Activated CD4-positive, alpha-beta T cell treated with anti-CD3 and anti-CD28 coated beads for 36 hours (primary cell): ENCODE results near the gene RPS6KL1. TPM values are rescaled to one million over a fixed set of nuclear protein-coding genes. Genes with fewer than 3 reads are reported as not detected.

Experiments
- ATAC-seq: fragments of 200-7000 bp; cut with Tn5 transposase; one replicate; pipeline ENCODE4 v1.10.0; 2021; ENCODE audit warnings: mild to moderate bottlenecking, moderate library complexity
- CTCF ChIA-PET: fragments of 350-600 bp; sonication (Branson Sonifier 250); formaldehyde crosslinking; loops from one replicate; lab custom pipeline; 2021; ENCODE audit warnings: antibody characterized with exemption; lab: Charles Lee
- POLR2A ChIA-PET: fragments of 350-600 bp; sonication (Branson Sonifier 250); formaldehyde crosslinking; loops from one replicate; lab custom pipeline; 2021; ENCODE audit warnings: antibody characterized with exemption, inconsistent platforms; lab: Charles Lee
- DNase-seq: peaks from one replicate; pipeline ENCODE4 v3.0.0-alpha.2; 2020
- H3K27ac Mint-ChIP-seq: one replicate; pipeline ENCODE4 v1.8.0; 2021; ENCODE audit warnings: mixed read lengths
- H3K27me3 Mint-ChIP-seq: one replicate; pipeline ENCODE4 v1.8.0; 2021; ENCODE audit warnings: mixed read lengths
- H3K36me3 Mint-ChIP-seq: one replicate; pipeline ENCODE4 v1.8.0; 2021; ENCODE audit warnings: low read depth, mixed read lengths
- H3K4me1 Mint-ChIP-seq: one replicate; pipeline ENCODE4 v1.8.0; 2021; ENCODE audit warnings: mixed read lengths
- H3K4me3 Mint-ChIP-seq: one replicate; pipeline ENCODE4 v1.8.0; 2021; ENCODE audit warnings: mild to moderate bottlenecking, moderate library complexity, mixed read lengths
- H3K9me3 Mint-ChIP-seq: one replicate; pipeline ENCODE4 v1.8.0; 2021; ENCODE audit warnings: low read depth, mixed read lengths
- intact Hi-C, 2 experiments: fragments of 100-400 bp; cut with DNase I in 1 of 2; cut with micrococcal nuclease in 1 of 2; formaldehyde crosslinking; loops; one replicate each; pipeline versions ENCODE4 v1.14.2 to v1.15.1; 2022 to 2024; cut with DNase I, micrococcal nuclease
- total RNA-seq, 2 experiments: library from RNA; stranded (reverse); gene quantifications; one replicate each; pipeline ENCODE4 v1.2.3, GENCODE V29; 2021

The RPS6KL1 gene
- total RNA-seq, 2 experiments from 2014 or later = 5.6 to 6.0 TPM

GRCh38 chr14:74920281-74920680, 2.8 kb downstream of the RPS6KL1 start:
- ChIA-PET CTCF (interaction anchor here (1.1 to 1.5 kb wide), 3 partner anchors 12 to 26 kb away, joined by 3 to 6 read pairs (median 4); no protein-coding TSS in a partner anchor), POLR2A (interaction anchor here (1.4 kb wide), 1 partner anchor 13 kb away, joined by 4 read pairs; no protein-coding TSS in a partner anchor)
- DNase-seq (no peak), ATAC-seq (no peak)
- Mint-ChIP-seq H3K4me3 (no peak overlapping the region), H3K4me1 (peaks cover 10% of the 10 kb centered on the region), H3K27me3 (peaks cover 3% of the 10 kb centered on the region), H3K36me3 (no peaks in the 10 kb centered on the region), H3K9me3 (no peaks in the 10 kb centered on the region), H3K27ac (no peak overlapping the region)
- intact Hi-C loops = no loop called here

- CTCF ChIA-PET = interaction anchor here (1.5 kb wide), 1 partner anchor 26 kb away, joined by 4 read pairs; no protein-coding TSS in a partner anchor
These were observed 3.5 kb downstream of the RPS6KL1 start for GRCh38 chr14:74919421-74920165.

GRCh38 chr14:74918380-74918779, 4.7 kb downstream of the RPS6KL1 start:
- ChIA-PET POLR2A (no interaction called here), CTCF (interaction anchor here (0.9 kb wide), 1 partner anchor 14 kb away, joined by 3 read pairs; no protein-coding TSS in a partner anchor)
- intact Hi-C loops = no loop called here
- no peak overlapping the region for H3K27ac Mint-ChIP-seq
- ATAC-seq (no peak), DNase-seq (no peak)
- H3K4me1 Mint-ChIP-seq = peaks cover 7% of the 10 kb centered on the region
- H3K9me3 Mint-ChIP-seq = no peaks in the 10 kb centered on the region
- H3K27me3 Mint-ChIP-seq = no peaks in the 10 kb centered on the region
- no peaks in the 10 kb centered on the region for H3K36me3 Mint-ChIP-seq
- no peak overlapping the region for H3K4me3 Mint-ChIP-seq

More at GRCh38 chr14:74919421-74920165, 3.5 kb downstream of the RPS6KL1 start:
- no peak for DNase-seq
- no peaks in the 10 kb centered on the region for H3K36me3 Mint-ChIP-seq
- peaks cover 10% of the 10 kb centered on the region for H3K4me1 Mint-ChIP-seq
- POLR2A ChIA-PET = no interaction called here
- ATAC-seq = no peak
- no peaks in the 10 kb centered on the region for H3K9me3 Mint-ChIP-seq
- H3K27me3 Mint-ChIP-seq = peaks cover 3% of the 10 kb centered on the region
- H3K27ac Mint-ChIP-seq = no peak overlapping the region
- no peak overlapping the region for H3K4me3 Mint-ChIP-seq
- intact Hi-C loops = no loop called here

- H3K4me1 Mint-ChIP-seq = peaks cover 7% of the 10 kb centered on the region
- H3K36me3 Mint-ChIP-seq = no peaks in the 10 kb centered on the region
- H3K27ac Mint-ChIP-seq = no peak overlapping the region
- ChIA-PET POLR2A (no interaction called here), CTCF (interaction anchor here (0.7 to 0.9 kb wide), 3 partner anchors 12 to 110 kb away, joined by 3 read pairs; no protein-coding TSS in a partner anchor)
- DNase-seq = no peak
- intact Hi-C loops = no loop called here
- H3K9me3 Mint-ChIP-seq = no peaks in the 10 kb centered on the region
- H3K27me3 Mint-ChIP-seq = no peaks in the 10 kb centered on the region
- ATAC-seq = no peak
- H3K4me3 Mint-ChIP-seq = no peak overlapping the region
These were observed 5.4 kb downstream of the RPS6KL1 start for GRCh38 chr14:74917646-74918081.

- Mint-ChIP-seq H3K4me3 (no peak overlapping the region), H3K27ac (no peak overlapping the region), H3K9me3 (no peaks in the 10 kb centered on the region), H3K4me1 (peaks cover 3% of the 10 kb centered on the region), H3K36me3 (no peaks in the 10 kb centered on the region), H3K27me3 (no peaks in the 10 kb centered on the region)
- POLR2A ChIA-PET = no interaction called here
- intact Hi-C loops = no loop called here
- DNase-seq (no peak), ATAC-seq (no peak)
- CTCF ChIA-PET = interaction anchor here (0.7 to 0.9 kb wide), 3 partner anchors 11 to 111 kb away, joined by 3 read pairs; no protein-coding TSS in a partner anchor
These were observed 5.9 kb downstream of the RPS6KL1 start for GRCh38 chr14:74917178-74917543.

- DNase-seq (no peak), ATAC-seq (no peak)
- H3K27ac Mint-ChIP-seq = no peak overlapping the region
- no peaks in the 10 kb centered on the region for H3K36me3 Mint-ChIP-seq
- no peaks in the 10 kb centered on the region for H3K27me3 Mint-ChIP-seq
- ChIA-PET POLR2A (interaction anchor here (0.6 kb wide), 1 partner anchor 613 kb away, joined by 3 read pairs; no protein-coding TSS in a partner anchor), CTCF (interaction anchor here (1.1 kb wide), 1 partner anchor 10 kb away, joined by 4 read pairs; no protein-coding TSS in a partner anchor)
- H3K4me1 Mint-ChIP-seq = no peaks in the 10 kb centered on the region
- H3K9me3 Mint-ChIP-seq = no peaks in the 10 kb centered on the region
- no peak overlapping the region for H3K4me3 Mint-ChIP-seq
- intact Hi-C loops = no loop called here
These were observed 7.2 kb downstream of the RPS6KL1 start for GRCh38 chr14:74915826-74916225.

GRCh38 chr14:74915426-74915825, 7.6 kb downstream of the RPS6KL1 start:
- CTCF ChIA-PET = interaction anchor here (1.1 kb wide), 1 partner anchor 10 kb away, joined by 4 read pairs; no protein-coding TSS in a partner anchor
- Mint-ChIP-seq H3K4me3 (no peak overlapping the region), H3K36me3 (no peaks in the 10 kb centered on the region), H3K9me3 (no peaks in the 10 kb centered on the region), H3K4me1 (no peaks in the 10 kb centered on the region), H3K27me3 (no peaks in the 10 kb centered on the region), H3K27ac (no peak overlapping the region)
- intact Hi-C loops = no loop called here
- DNase-seq (no peak), ATAC-seq (no peak)
- POLR2A ChIA-PET = no interaction called here

- H3K36me3 Mint-ChIP-seq = no peaks in the 10 kb centered on the region
- peak; percentile 45 for DNase-seq
- H3K4me3 Mint-ChIP-seq = no peak overlapping the region
- no peaks in the 10 kb centered on the region for H3K27me3 Mint-ChIP-seq
- no peaks in the 10 kb centered on the region for H3K4me1 Mint-ChIP-seq
- peak; percentile 53 for ATAC-seq
- ChIA-PET POLR2A (no interaction called here), CTCF (no interaction called here)
- intact Hi-C loops = loop anchor here in 1 of 2 experiments (1.0 kb wide), 1 partner anchor 174 kb away; no protein-coding TSS in a partner anchor
- no peaks in the 10 kb centered on the region for H3K9me3 Mint-ChIP-seq
- H3K27ac Mint-ChIP-seq = no peak overlapping the region
These were observed 9.0 kb downstream of the RPS6KL1 start for GRCh38 chr14:74913986-74914573.

GRCh38 chr14:74913393-74913910, 9.6 kb downstream of the RPS6KL1 start:
- Mint-ChIP-seq H3K9me3 (no peaks in the 10 kb centered on the region), H3K36me3 (no peaks in the 10 kb centered on the region), H3K27ac (no peak overlapping the region), H3K4me3 (no peak overlapping the region), H3K4me1 (no peaks in the 10 kb centered on the region), H3K27me3 (no peaks in the 10 kb centered on the region)
- ChIA-PET POLR2A (no interaction called here), CTCF (interaction anchor here (1.6 kb wide), 1 partner anchor 9 kb away, joined by 5 read pairs; the partner anchor contains the start of gene RPS6KL1)
- intact Hi-C loops = no loop called here
- no peak for DNase-seq
- ATAC-seq = no peak

GRCh38 chr14:74912801-74913200, 10.3 kb downstream of the RPS6KL1 start:
- Mint-ChIP-seq H3K36me3 (no peaks in the 10 kb centered on the region), H3K27ac (no peak overlapping the region), H3K27me3 (no peaks in the 10 kb centered on the region), H3K4me1 (no peaks in the 10 kb centered on the region), H3K9me3 (no peaks in the 10 kb centered on the region), H3K4me3 (no peak overlapping the region)
- POLR2A ChIA-PET = no interaction called here
- intact Hi-C loops = no loop called here
- DNase-seq (no peak), ATAC-seq (no peak)
- CTCF ChIA-PET = interaction anchor here (0.7 to 2.2 kb wide), 4 partner anchors 10 to 389 kb away, joined by 3 to 8 read pairs (median 4); partner anchors contain the start of gene RPS6KL1

GRCh38 chr14:74912111-74912510, 10.9 kb downstream of the RPS6KL1 start:
- Mint-ChIP-seq H3K9me3 (no peaks in the 10 kb centered on the region), H3K36me3 (no peaks in the 10 kb centered on the region), H3K4me3 (no peak overlapping the region), H3K27me3 (no peaks in the 10 kb centered on the region), H3K4me1 (no peaks in the 10 kb centered on the region), H3K27ac (no peak overlapping the region)
- DNase-seq (no peak), ATAC-seq (no peak)
- CTCF ChIA-PET = interaction anchor here (0.7 to 2.2 kb wide), 5 partner anchors 11 to 390 kb away, joined by 3 to 8 read pairs (median 4); partner anchors contain the start of gene RPS6KL1
- POLR2A ChIA-PET = interaction anchor here (1.0 kb wide), 1 partner anchor 24 kb away, joined by 3 read pairs; no protein-coding TSS in a partner anchor
- intact Hi-C loops = no loop called here
